ENCODE measurements around the gene LRG1.
A peak's percentile ranks its signal among the peaks of the same experiment; 100 is the strongest.
"Not testable (repeated sequence)": the region's sequence is repeated elsewhere in the genome, so short reads cannot be mapped to it uniquely, and the experiment has no call there.

Gene LRG1

GRCh38 chr19:4553092-4553695 is 13.4 kb upstream of the LRG1 start:
- no peak for DNase-seq (ENCODE audit: low read depth in 2 of 2)

DNA sequence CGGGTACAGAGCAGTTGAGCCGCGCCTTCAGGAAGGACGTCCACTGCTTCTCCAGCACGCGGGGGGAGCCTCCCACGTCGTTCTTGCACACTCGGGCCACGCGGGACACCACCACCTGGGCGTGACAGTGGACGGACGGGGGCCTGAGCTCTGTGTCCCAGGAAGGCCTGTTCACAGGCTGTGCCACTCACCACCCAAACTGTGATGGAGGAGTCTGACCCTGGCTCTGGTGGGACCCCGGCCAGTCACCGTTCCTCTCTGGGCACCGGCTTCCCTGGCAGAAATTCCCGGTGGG is 12.6 kb upstream of the LRG1 start:
- no peak for DNase-seq (ENCODE audit: low read depth in 2 of 2)

- DNase-seq (ENCODE audit: low read depth in 2 of 2): no peak
Measured at GRCh38 chr19:4550479-4551050, 10.7 kb upstream of the LRG1 start.

GRCh38 chr19:4550018-4550417 is 10.2 kb upstream of the LRG1 start:
- DNase-seq (ENCODE audit: low read depth in 2 of 2): no peak

GRCh38 chr19:4548238-4548584 is 8.4 kb upstream of the LRG1 start:
- DNase-seq (ENCODE audit: low read depth in 2 of 2): no peak

- DNase-seq (ENCODE audit: low read depth in 2 of 2): no peak
Measured at GRCh38 chr19:4547303-4548237, 7.7 kb upstream of the LRG1 start.

DNA sequence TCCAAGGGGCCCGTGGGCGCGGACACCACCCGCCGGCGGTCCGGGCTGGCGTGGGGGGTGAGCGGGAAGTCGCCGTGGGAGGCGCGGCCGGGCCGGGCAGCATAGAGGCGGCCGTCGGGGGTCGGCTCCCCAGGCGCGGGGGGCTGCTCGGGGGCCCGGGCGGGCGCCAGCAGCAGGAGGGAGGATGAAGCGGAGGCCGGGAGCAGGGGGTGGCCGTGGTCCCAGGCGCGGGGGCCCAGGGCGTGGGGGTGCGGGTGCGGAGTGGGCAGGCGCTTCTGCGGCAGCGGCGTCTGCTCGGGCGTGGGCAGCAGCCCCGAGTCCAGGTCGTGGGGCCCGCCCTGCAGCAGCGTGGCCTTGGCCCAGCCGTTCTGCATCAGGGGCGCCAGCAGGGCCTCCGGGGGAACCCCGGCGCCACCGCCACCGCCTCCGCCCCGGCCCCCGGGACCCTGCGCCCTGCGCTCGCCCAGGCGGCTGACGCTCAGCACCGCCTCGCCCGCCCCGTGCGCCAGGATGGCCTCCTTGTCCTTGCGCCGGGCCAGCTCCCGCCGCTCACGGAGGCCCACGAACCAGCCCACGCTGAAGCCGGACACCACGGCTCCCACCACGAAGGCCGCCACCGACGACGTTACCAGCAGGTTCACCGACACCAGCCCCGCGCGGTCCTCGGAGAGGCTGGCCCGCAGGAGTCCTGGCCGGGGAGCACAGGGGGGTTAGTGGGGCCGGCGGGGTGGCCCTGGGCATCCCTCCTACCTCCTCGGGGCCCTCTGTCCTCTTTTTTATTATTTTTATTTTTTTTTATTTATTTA is 4.2 kb upstream of the LRG1 start:
- DNase-seq (ENCODE audit: low read depth in 2 of 2): no peak

DNA sequence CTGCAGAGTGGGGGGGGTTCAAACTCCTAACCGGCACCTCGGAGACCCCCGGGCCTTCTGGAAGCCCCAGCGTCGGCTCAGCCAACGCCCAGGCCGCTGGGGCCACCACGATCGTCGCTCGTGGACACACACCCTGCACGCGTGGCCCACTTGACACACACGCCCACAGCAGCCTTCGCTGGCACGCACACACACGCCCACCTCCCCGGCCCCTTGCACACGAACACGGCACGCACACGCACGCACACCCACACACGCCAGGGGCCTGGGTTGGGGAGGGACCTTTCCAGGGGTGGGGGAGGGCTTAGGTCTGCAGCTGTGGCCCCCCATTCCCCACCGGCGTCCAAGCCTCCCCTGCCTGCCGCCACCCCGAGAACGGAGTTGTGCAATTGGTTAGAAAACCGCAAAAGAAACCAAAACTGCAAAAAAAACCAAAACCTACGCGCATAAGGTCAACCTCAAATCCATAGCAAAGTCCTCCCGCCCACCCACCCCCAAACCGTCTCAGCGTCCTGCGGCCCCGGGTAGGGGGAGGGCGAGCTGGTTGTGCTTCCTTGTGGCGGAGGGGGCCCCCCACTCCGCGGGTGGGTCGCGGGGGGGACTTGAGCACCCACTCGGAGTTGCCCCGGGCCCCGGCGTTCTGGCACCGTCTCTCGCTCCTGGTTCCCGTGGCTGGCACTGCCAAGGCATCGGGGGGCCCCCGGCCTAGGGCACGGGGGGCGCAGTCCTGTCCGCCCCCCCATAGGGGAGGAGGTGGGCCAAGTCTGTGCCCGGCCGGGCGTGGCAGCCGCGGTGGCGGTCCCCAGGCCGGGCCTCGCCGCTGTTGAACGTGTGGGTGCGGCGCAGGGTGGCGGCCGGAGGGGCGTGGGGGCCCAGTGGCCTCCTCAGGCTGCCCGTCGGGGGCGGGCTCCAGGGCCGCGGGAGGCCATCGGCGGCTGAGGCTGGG is 3.3 kb upstream of the LRG1 start:
- DNase-seq (ENCODE audit: low read depth in 2 of 2): no peak

DNA sequence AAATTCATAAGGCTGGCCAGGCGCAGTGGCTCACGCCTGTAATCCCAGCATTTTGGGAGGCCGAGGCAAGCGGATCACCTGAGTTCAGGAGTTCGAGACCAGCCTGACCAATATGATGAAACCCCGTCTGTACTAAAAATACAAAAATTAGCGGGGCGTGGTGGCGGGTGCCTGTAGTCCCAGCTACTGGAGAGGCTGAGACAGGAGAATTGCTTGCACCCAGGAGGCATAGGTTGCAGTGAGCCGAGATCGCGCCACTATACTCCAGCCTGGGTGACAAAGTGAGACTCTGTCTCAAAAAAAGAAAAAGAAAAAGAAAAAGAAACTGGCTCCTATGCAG is 1.9 kb upstream of the LRG1 start:
- DNase-seq (ENCODE audit: low read depth in 2 of 2): not testable (repeated sequence)

- no peak for DNase-seq (ENCODE audit: low read depth in 2 of 2)
Measured at GRCh38 chr19:4541114-4541805, 1.4 kb upstream of the LRG1 start.

DNA sequence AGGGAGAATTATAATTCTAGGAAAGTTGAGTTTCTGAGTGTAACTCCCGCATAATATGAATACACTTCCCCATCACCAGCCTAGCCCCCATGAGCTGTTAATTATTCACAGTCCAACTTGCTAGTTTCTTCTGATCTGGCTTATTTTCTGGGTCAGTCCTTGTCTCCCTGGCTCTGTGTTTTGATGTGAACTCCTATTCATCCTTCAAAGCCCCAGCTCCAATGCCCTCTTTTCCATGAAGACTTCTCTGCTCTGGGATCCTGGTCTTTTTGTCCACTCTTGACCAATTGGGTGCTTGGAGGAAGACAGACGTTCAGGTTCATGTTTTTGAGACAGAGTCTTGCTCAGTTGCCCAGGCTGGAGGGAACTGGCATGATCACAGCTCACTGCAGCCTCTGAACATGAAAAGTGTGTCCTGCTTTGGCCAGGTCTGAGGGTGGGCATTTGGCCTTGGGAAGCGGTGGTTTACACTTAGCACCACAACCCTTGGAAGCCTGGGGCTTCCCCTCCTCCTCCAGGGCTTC is 605 bp downstream of the LRG1 start:
- no peak for DNase-seq (ENCODE audit: low read depth in 2 of 2)

DNA sequence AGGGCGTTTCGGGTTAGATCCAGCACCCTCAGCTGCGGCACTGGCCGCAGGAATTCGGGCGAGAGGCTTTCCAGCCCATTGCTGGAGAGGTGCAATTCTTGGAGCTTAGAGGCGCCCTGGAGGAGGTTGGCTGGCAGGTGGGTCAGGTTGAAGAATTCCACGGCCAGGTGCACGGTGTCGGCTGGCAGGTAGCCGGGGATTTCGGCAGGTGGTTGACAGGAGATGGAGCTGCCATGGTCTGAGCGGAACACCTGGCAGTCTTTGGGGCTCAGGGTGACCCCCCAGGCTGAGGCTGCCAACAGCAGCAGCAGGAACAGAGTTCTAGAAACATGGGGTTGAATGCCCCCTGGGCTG is 1.3 kb downstream of the LRG1 start:
- DNase-seq (ENCODE audit: low read depth in 2 of 2): no peak

GRCh38 chr19:4537953-4538600 is 1.8 kb downstream of the LRG1 start:
- DNase-seq (ENCODE audit: low read depth in 2 of 2): no peak

DNA sequence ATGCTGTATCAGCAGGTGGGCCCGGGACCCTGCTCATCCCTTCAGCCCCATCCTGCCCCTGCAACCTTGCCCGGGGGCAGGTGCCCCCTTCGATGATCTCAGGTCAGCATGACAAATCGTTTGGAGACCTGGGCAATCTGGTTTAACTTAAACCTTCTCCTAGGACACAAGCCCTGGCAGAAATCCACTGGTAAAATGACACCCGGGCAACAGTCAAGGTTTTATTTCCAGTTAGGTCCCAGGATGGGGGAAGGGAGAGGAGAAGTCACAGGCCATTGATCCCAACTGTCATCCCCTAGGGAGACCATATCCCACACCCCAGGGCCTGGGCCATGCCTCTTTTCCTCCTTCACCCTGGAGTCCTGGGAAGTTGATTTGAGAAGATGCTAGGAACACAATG is 3.0 kb downstream of the LRG1 start:
- DNase-seq (ENCODE audit: low read depth in 2 of 2): no peak

DNA sequence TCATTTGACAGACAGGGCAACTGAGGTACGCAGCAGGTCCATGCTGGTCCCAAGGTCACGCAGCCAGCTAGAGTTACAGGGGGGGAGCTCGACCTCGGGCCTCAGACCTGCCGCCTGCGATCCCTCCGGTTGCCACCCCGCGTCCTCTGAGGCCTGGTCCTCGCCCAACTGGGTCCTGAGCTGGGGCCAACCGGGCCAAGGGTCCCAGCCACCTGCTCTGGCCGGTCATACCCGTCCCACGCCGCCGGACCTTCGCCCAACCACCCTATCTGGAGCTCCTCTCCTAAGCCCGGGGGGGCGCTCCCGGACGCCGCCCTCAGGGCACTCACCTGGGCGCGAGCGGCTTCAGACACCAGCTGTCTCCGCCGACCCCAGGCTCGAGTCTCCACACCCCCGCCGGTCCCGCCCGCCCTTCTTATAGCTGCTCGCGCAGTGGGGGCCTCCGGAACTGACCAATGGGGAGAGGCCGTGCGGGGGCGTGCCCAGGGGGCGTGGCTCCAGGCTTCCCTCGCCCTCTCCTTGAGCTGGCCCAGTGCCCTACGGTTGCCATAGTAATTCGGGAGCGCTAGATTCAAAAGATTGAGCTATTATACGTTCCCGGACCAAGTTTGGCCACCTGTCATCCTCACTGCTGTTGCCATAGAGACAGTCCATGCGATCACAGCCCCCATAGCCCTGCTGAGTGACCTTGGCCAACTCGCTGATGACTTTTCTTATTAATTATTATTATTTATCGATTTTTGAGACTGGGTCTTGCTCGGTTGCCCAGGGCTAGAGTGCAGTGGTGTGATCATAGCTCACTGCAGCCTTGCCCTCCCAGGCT is 4.8 kb downstream of the LRG1 start, which contains the start of gene PLIN5:
PLIN5 (minus strand) TSS at position 389 of the 823 bp plus-strand sequence. CDS start 1,150 bp downstream, outside the sequence.
- DNase-seq (ENCODE audit: low read depth in 2 of 2): peak in 1 of 2 donors; percentile 27

DNA sequence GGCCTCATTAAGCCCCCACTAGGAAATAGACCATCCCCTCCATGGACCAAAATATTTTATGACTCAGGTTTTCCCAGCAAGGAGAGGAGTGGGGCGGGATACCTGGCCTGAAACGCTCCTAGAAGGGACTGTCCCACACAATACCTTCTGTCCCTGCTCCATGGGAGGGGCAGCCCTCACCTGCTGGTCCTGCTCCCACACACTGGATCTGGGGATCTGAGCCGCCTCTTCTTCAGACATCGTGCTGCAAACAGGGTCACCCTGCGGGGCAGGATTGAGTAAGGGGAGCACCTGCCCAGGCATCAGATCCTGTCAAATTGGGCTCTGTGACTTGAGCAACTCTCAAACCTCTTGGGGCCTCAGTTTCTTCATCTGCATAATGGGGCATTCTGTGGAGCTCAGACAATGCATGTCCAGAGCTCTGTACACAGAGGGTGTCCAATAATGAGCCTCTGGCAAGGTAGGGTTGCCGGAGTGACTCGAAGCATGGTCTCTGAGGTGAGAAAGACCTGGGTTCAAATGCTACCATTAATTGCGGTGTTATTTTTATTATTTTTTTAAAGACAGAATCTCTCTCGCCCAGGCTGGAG is 5.9 kb downstream of the LRG1 start:
- DNase-seq (ENCODE audit: low read depth in 2 of 2): no peak

- no peak for DNase-seq (ENCODE audit: low read depth in 2 of 2)
Measured at GRCh38 chr19:4533334-4533733, 6.5 kb downstream of the LRG1 start.

- DNase-seq (ENCODE audit: low read depth in 2 of 2): no peak
Measured at GRCh38 chr19:4531562-4532165, 8.2 kb downstream of the LRG1 start.
